Liver (tissue), 9 donors: ENCODE measurements around the gene SNRPA. TPM values are rescaled to one million over a fixed set of nuclear protein-coding genes. Genes with fewer than 3 reads are reported as not detected.

Experiments
- DNase-seq: peaks from one replicate; pipeline ENCODE4 v3.0.0-alpha.2; 2017; ENCODE audit warnings: low spot score
- H3K27ac ChIP-seq, 2 donors: one replicate each; pipeline ENCODE4 v1.7.0; 2013; ENCODE audit warnings: inconsistent platforms in 2 of 2, low read length in 2 of 2, control low read depth in 1 of 2, low read depth in 1 of 2, mild to moderate bottlenecking in 1 of 2
- H3K27me3 ChIP-seq, 4 donors: one replicate each; pipeline versions ENCODE4 v1.6.1 to v1.7.0; 2013; ENCODE audit warnings: low read length in 3 of 4, inconsistent platforms in 1 of 4, mild to moderate bottlenecking in 1 of 4, moderate library complexity in 1 of 4; ENCODE audit not compliant: control insufficient read depth in 4 of 4, insufficient read depth in 4 of 4
- H3K36me3 ChIP-seq, 4 donors: one replicate each; pipeline versions ENCODE4 v1.6.1 to v1.7.0; 2013; ENCODE audit warnings: low read length in 3 of 4, mild to moderate bottlenecking in 3 of 4, low read depth in 1 of 4, moderate library complexity in 1 of 4; ENCODE audit not compliant: control insufficient read depth in 4 of 4, insufficient read depth in 3 of 4
- H3K4me1 ChIP-seq, 4 donors: one replicate each; pipeline versions ENCODE4 v1.6.1 to v1.7.0; 2013; ENCODE audit warnings: low read length in 3 of 4, mild to moderate bottlenecking in 3 of 4, moderate library complexity in 1 of 4; ENCODE audit not compliant: control insufficient read depth in 4 of 4, insufficient read depth in 4 of 4
- H3K4me3 ChIP-seq, 3 donors: one replicate each; pipeline versions ENCODE4 v1.6.1 to v1.7.0; 2013; ENCODE audit warnings: low read length in 3 of 3, control low read depth in 1 of 3, low read depth in 1 of 3, mild to moderate bottlenecking in 1 of 3
- H3K9ac ChIP-seq, 2 donors: one replicate each; pipeline ENCODE4 v1.7.0; 2013; ENCODE audit warnings: low read length in 2 of 2, mild to moderate bottlenecking in 2 of 2, moderate library complexity in 2 of 2, control low read depth in 1 of 2, low read depth in 1 of 2
- H3K9me3 ChIP-seq, 4 donors: one replicate each; pipeline versions ENCODE4 v1.6.1 to v1.7.0; 2013; ENCODE audit warnings: low read length in 3 of 4; ENCODE audit not compliant: control insufficient read depth in 4 of 4
- GABPA ChIP-seq, 2 donors: IDR thresholded peaks in 1 of 2; conservative IDR thresholded peaks in 1 of 2; 2 replicates each; pipeline ENCODE4 v1.6.1; 2016; ENCODE audit warnings: antibody characterized with exemption in 2 of 2, mild to moderate bottlenecking in 1 of 2, moderate library complexity in 1 of 2
- HNF4A ChIP-seq, 2 donors: conservative IDR thresholded peaks; 2 replicates each; pipeline ENCODE4 v1.6.1; 2016; ENCODE audit warnings: antibody characterized with exemption in 2 of 2, mild to moderate bottlenecking in 2 of 2
- HNF4G ChIP-seq: IDR thresholded peaks from 2 replicates; pipeline ENCODE4 v1.6.1; 2016; ENCODE audit warnings: antibody characterized with exemption
- NR2F2 ChIP-seq: IDR thresholded peaks from 2 replicates; pipeline ENCODE4 v1.6.1; 2016; ENCODE audit warnings: antibody characterized with exemption
- RAD21 ChIP-seq, 2 donors: IDR thresholded peaks; 2 replicates each; pipeline ENCODE4 v1.6.1; 2016; ENCODE audit warnings: antibody characterized with exemption in 2 of 2, mild to moderate bottlenecking in 2 of 2
- RXRA ChIP-seq, 2 donors: IDR thresholded peaks; 2 replicates each; pipeline ENCODE4 v1.6.1; 2017 to 2018; ENCODE audit warnings: antibody characterized with exemption in 2 of 2, mild to moderate bottlenecking in 1 of 2
- SP1 ChIP-seq: IDR thresholded peaks from 2 replicates; pipeline ENCODE4 v1.6.1; 2018; ENCODE audit warnings: antibody characterized with exemption, mild to moderate bottlenecking
- TAF1 ChIP-seq: conservative IDR thresholded peaks from 2 replicates; pipeline ENCODE4 v1.6.1; 2016; ENCODE audit warnings: antibody characterized with exemption, mild to moderate bottlenecking
- WGBS: extraction: QIAGEN DNeasy Blood & Tissue Kit; methylation state at CpG from one replicate; pipeline ENCODE4 v1.1.7; 2013; 5-methylcytosine and 5-hydroxymethylcytosine counted together
- polyA plus RNA-seq, 2 donors: library from polyadenylated mRNA; stranded (reverse) in 1 of 2; unstranded in 1 of 2; fragments of 200-250 nt in 1 of 2; fragments of >200 nt in 1 of 2; fragmentation: Nextera tagmentation in 1 of 2; extraction: Ambion mirVana in 1 of 2; gene quantifications; one replicate each; pipeline versions ENCODE4 v1.2.1 to v1.2.3, GENCODE V29; 2013 to 2015
- total RNA-seq, 2 donors: library from RNA; depleted of rRNA; stranded (reverse); fragments of >200 nt; gene quantifications; one replicate each; pipeline ENCODE4 v1.2.3, GENCODE V29; 2014
- TF ChIP-seq, protein P1 (sequence below): IDR thresholded peaks from 2 replicates; pipeline ENCODE4 v1.6.1; 2016; ENCODE audit warnings: antibody characterized with exemption
- TF ChIP-seq, protein P2 (sequence below): fragments of 150-350 bp; IDR thresholded peaks from 2 replicates; pipeline ENCODE4 v1.5.1; 2017; ENCODE audit warnings: improper control_type of control experiment, low read depth, low read length; ENCODE audit not compliant: missing input control
- TF ChIP-seq, protein P3 (sequence below): IDR thresholded peaks from 2 replicates; pipeline ENCODE4 v1.6.1; 2016; ENCODE audit warnings: antibody characterized with exemption, mild to moderate bottlenecking
- donor health status: healthy.
- donor health status: healthy.
- donor health status: healthy.
- donor health status: healthy.
- donor health status: healthy.

Gene SNRPA
- total and polyA plus RNA-seq, 4 donors = 11.8 to 27.1 (median 17.0) TPM

DNA sequence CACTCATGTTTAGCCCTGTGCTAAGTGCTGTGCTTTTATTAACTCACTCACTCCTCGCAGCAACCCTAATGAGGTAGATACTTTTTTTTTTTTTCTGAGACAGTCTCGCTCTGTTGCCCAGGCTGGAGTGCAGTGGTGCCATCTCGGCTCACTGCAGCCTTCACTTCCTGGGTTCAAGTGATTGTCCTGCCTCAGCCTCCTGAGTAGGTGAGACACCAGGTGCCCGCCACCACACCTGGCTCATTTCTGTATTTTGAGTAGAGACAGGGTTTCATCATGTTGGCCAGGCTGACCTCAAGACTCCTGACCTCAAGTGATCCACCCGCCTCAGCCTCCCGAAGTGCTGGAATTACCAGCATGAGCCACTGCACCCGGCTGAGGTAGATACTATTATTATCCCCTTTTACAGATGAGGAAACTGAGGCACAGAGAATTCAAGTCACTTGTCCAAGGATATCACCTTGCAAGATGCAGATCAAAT is 31.5 kb upstream of the SNRPA start:
- TF ChIP-seq HNF4G (no peak), GABPA (IDR thresholded peaks at IDR 0.05 in 1 of 2, conservative IDR thresholded peaks at IDR 0.05 in 1 of 2) (no peak), RXRA (IDR thresholded peaks at IDR 0.05) (peak in 1 of 2 donors; percentile 75), TAF1 (no peak), NR2F2 (no peak)
- Histone ChIP-seq H3K9ac (peak overlapping the region; percentile 40 to 41), H3K4me3 (peak overlapping the region in 2 of 3 donors; percentile 61 to 91), H3K9me3 (no peaks in the 10 kb centered on the region), H3K36me3 (peaks cover 0 to 6% (median 4%) of the 10 kb centered on the region in 4 donors), H3K27me3 (no peaks in the 10 kb centered on the region), H3K27ac (peak overlapping the region; percentile 95 to 97), H3K4me1 (peaks cover 7 to 54% (median 37%) of the 10 kb centered on the region in 4 donors)
- WGBS = 30% methylated on average over 7 of the region's 7 CpGs
- DNase-seq = no peak

DNA sequence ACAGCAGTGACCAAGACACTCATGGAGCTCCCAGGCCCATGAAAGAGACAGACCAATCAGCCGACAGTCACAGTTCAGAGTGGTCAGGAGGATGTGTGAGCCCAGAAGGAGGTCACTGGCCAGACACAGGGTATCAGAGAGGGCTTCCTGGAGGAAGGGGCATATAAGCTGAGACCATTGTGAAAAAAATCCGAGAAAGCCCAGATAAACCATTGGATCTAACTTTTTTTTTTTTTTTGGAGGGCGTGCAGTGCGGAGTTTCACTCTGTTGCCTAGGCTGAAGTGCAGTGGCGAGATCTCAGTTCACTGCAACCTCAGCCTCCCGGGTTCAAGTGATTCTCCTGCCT is 29.9 kb upstream of the SNRPA start:
- Histone ChIP-seq H3K9me3 (no peaks in the 10 kb centered on the region), H3K36me3 (peaks cover 3 to 15% (median 10%) of the 10 kb centered on the region in 4 donors), H3K9ac (no peak overlapping the region), H3K27ac (peak overlapping the region; percentile 53 to 64), H3K4me3 (no peak overlapping the region), H3K27me3 (no peaks in the 10 kb centered on the region), H3K4me1 (peaks cover 2 to 38% (median 26%) of the 10 kb centered on the region in 4 donors)
- no peak for DNase-seq
- 80% methylated on average over 6 of the region's 6 CpGs for WGBS
- TF ChIP-seq, protein P1, sequence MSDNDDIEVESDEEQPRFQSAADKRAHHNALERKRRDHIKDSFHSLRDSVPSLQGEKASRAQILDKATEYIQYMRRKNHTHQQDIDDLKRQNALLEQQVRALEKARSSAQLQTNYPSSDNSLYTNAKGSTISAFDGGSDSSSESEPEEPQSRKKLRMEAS = no peak
- TF ChIP-seq TAF1 = peak; percentile 3

DNA sequence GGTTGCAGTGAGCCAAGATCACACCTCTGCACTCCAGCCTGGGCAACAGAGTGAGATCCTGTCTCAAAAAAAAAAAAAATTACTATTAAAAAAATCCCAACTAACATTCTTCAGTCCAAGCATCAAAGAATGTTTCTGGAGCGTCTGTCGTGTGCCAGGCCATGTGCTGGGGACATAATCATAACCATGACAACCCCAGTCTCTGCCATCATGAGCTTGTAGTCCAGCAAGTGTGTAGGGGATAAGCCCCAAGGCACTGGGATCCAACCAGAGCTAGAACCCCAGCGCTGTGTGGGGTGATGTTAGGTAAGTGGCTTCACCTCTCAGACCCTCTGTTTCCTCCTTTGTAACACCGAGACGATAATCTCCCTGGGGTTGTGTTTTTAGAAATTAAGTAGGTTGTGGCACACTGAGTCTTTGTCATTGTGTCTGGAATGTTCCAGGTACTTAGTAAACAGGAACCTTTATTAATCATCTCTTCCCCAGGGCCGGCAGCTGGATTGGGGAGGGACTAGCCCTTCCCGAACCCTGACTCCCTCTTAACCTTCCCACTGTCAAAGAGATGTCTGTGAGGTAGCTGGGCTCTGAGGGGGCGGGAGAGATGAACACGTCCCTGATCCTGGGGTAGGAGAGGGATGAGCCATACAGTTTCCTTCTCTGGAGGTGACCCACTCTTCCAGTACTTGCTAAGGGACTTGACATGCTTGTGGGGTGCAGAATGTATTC is 28.9 kb upstream of the SNRPA start:
- WGBS = 83% methylated on average over 9 of the region's 9 CpGs
- H3K9ac ChIP-seq = no peak overlapping the region
- no peak for DNase-seq

More for the DNA sequence above, 28.9 kb upstream of the SNRPA start:
- peaks cover 5 to 20% (median 15%) of the 10 kb centered on the region in 4 donors for H3K36me3 ChIP-seq
- TF ChIP-seq SP1 (no peak), RAD21 (IDR thresholded peaks at IDR 0.05) (no peak), RXRA (IDR thresholded peaks at IDR 0.05) (no peak), NR2F2 (no peak), HNF4A (conservative IDR thresholded peaks at IDR 0.05) (no peak), GABPA (IDR thresholded peaks at IDR 0.05 in 1 of 2, conservative IDR thresholded peaks at IDR 0.05 in 1 of 2) (no peak)
- TF ChIP-seq, protein P2, sequence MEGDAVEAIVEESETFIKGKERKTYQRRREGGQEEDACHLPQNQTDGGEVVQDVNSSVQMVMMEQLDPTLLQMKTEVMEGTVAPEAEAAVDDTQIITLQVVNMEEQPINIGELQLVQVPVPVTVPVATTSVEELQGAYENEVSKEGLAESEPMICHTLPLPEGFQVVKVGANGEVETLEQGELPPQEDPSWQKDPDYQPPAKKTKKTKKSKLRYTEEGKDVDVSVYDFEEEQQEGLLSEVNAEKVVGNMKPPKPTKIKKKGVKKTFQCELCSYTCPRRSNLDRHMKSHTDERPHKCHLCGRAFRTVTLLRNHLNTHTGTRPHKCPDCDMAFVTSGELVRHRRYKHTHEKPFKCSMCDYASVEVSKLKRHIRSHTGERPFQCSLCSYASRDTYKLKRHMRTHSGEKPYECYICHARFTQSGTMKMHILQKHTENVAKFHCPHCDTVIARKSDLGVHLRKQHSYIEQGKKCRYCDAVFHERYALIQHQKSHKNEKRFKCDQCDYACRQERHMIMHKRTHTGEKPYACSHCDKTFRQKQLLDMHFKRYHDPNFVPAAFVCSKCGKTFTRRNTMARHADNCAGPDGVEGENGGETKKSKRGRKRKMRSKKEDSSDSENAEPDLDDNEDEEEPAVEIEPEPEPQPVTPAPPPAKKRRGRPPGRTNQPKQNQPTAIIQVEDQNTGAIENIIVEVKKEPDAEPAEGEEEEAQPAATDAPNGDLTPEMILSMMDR = no peak
- TF ChIP-seq, protein P1 = no peak
- TF ChIP-seq, protein P3, sequence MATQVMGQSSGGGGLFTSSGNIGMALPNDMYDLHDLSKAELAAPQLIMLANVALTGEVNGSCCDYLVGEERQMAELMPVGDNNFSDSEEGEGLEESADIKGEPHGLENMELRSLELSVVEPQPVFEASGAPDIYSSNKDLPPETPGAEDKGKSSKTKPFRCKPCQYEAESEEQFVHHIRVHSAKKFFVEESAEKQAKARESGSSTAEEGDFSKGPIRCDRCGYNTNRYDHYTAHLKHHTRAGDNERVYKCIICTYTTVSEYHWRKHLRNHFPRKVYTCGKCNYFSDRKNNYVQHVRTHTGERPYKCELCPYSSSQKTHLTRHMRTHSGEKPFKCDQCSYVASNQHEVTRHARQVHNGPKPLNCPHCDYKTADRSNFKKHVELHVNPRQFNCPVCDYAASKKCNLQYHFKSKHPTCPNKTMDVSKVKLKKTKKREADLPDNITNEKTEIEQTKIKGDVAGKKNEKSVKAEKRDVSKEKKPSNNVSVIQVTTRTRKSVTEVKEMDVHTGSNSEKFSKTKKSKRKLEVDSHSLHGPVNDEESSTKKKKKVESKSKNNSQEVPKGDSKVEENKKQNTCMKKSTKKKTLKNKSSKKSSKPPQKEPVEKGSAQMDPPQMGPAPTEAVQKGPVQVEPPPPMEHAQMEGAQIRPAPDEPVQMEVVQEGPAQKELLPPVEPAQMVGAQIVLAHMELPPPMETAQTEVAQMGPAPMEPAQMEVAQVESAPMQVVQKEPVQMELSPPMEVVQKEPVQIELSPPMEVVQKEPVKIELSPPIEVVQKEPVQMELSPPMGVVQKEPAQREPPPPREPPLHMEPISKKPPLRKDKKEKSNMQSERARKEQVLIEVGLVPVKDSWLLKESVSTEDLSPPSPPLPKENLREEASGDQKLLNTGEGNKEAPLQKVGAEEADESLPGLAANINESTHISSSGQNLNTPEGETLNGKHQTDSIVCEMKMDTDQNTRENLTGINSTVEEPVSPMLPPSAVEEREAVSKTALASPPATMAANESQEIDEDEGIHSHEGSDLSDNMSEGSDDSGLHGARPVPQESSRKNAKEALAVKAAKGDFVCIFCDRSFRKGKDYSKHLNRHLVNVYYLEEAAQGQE = no peak
- H3K4me3 ChIP-seq = no peak overlapping the region
- H3K27me3 ChIP-seq = no peaks in the 10 kb centered on the region
- H3K27ac ChIP-seq = no peak overlapping the region
- H3K9me3 ChIP-seq = no peaks in the 10 kb centered on the region
- H3K4me1 ChIP-seq = peaks cover 2 to 34% (median 22%) of the 10 kb centered on the region in 4 donors
